Activated gamma-delta T cell treated with Interleukin-2 at 50 U/mL for 16 hours (primary cell): ENCODE results near the gene RBMS3.

Source experiments
- DNase-seq: peaks from one replicate; pipeline ENCODE4 v3.0.0-alpha.2; 2020

RBMS3 gene

DNA sequence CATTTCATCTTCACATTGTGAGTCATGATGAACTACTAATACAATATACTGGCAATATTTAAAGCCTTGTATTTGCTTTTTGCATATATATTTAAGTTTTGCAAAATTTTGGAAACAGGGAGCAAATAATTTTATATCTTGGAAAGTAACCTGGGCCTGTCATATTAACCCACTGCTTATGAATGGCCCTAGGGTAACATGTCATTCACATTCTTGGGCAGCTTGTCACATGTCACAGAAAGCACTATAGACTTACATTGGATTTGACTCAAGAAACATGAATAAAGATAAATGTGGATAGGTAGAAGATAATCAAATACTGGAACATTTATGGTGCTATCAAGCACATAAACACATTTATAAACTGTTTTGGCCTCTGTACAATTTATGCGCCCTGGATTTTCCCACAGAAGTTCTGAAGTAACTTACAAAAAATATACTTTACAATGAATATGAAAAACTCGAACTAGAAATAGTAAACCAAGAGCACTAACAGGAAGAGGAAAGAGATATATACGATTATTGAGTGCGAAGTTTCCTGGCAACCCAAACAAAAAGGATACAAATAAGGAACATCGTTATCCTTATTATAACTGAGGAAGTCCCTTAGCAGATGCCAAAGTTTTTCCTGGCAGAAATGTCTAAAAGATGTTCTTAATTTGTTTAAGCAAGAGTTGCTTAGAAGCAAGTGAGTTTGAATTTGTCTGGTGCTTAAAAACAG lies 257.2 kb downstream of the RBMS3 start:
- DNase-seq: no peak

DNA sequence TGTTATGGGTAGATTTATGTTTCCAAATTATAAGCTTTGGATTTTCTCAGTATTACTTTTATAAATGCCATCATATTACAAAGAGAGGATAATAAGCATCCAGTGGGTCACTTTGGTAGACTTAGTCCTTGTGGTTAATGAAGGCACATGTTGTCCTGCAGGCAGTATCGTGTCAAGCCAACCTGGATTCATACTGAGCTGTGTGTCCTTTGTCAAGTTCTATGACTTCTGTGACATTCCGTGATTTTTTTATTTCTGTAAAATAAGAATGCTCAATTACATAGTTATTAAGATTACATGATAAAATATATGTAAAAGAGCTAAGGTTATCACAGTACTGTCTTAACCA lies 257.7 kb downstream of the RBMS3 start:
- no peak for DNase-seq

DNA sequence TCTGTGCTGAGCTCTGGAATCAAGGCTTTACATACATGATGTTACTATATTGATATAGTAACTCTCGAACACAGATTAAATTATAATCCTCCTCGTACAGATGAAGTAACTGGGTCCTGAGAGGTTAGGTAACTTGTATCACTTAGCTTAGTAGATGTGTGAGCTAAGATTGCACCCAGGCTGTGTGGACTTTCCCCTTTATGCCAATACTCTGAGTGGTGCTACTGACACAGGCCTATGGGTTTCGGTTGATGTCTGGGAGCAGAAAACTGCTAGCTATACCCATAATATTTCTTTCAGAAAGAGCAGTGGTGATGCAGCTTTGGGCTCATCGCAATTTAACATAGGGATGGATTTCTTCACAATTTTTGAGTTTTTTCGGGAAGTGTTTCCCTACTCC lies 259.7 kb downstream of the RBMS3 start:
- DNase-seq: no peak

DNA sequence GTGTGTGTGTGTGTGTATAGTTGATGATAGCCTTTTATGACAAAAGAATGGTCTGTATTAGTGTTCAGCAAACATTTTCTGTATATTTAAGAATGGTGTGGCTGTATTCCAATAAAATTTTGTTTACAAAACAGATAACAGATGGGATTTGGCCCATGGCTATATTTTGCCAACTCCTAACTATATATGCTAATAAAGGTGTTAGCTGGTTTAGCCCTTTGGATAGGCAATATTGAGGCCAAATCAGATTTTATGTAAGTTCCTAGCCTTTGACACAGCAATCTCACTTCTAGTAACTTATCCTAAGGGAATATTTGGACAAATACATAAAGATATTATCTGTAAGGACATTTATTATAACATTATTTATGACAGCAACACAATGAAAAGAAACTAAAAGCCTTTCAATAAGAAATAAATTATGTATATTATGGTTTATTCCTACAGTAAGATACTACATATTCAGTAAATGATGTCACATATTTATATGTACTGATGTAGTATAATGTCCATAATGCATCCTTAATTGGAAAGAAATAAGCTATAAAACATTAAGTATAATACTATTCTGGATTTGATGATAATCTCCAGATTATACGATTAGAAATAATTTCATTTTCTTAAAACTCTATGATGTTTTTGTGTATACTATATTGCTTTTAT lies 264.0 kb downstream of the RBMS3 start:
- DNase-seq: no peak

DNA sequence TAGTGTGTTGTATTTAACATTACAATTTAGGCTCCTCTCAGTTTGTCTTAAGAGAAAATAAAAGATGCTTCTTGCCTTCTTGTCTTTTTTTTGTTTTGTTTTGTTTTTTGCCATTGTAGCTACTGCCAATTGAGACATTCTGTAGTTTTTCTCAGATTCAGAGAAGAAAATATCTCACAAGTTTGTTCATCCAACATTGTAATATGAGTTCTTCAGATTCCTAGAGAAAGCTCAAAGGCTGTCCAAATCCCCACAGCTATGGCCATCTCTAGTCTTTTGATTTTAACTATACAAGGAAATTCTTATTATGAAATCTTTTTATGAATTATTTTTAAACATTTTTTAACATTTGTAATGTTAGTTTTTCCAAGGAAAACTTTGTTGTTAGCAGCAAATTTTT lies 264.7 kb downstream of the RBMS3 start:
- no peak for DNase-seq

DNA sequence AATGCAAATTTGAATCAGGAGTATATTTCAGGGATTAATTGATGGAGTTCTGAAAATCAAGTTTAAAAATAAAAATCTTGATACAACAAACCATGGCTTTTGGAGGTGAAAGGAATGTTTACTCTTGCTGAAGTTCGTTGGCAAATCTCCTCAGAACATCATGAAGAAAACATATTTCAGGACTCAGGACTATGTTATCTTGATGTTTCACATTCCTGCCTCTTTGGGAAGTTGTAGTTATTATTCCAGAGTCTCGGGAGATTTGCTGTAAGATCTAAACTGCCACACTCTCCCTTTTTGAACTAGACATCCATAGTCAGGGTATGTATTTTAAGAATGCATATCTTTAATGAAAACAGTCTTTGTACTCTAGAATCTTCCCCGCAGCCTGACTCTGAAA lies 271.2 kb downstream of the RBMS3 start:
- DNase-seq: no peak

DNA sequence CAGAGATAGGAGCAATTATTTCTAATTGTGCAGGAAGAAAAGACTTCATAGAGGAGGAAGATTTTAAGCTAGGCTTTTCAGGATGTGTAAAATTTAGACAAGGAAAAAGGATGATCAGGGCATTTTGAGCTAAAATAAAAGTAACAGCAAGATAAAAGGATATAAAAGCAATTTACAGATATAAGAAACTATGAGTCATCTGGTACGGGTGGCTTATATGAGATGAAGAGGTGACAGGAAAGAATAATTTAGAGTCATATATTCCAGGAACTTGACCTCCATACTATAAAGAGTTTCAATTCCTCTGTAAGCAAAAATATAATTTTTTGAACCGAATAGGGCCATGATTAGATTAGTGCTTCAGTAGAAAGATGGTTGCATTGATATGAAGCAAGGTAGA lies 273.7 kb downstream of the RBMS3 start:
- no peak for DNase-seq

DNA sequence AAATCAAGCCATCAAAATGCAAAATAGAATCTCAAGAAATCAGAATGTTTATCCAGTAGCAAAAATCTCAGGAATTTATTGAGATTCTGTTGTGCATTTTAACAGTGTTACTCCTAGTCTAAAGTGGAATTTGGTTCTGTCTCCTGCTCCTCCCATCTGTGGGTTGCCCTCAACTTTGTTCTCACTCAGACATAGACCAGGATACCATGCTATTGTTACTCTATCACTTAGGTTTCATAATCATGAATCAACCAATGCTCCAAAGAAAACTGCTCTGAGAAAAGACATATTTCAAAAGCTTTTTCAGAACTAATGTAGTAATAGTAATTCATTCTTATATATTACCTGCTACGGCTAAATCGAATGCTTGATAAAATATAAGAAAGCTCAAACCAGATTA lies 274.7 kb downstream of the RBMS3 start:
- no peak for DNase-seq

DNA sequence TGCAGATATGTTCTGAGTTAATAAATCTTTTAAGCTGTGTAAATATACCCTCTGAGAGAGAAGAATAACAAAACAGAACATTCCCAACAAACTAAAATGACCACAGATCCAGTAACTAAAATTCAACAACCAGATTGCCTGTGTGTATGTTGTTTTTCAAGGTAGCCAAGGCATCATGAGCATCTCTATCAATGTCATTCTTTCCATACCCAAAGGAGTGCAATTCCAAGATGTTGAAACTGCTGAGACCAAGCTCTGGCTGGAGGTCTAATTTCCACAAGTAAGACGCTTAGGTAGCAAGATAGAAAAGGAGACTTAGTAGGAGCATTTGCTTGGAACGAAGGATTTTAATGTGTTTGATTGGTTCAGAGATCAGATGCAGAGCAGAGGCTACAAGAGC lies 276.3 kb downstream of the RBMS3 start:
- no peak for DNase-seq

DNA sequence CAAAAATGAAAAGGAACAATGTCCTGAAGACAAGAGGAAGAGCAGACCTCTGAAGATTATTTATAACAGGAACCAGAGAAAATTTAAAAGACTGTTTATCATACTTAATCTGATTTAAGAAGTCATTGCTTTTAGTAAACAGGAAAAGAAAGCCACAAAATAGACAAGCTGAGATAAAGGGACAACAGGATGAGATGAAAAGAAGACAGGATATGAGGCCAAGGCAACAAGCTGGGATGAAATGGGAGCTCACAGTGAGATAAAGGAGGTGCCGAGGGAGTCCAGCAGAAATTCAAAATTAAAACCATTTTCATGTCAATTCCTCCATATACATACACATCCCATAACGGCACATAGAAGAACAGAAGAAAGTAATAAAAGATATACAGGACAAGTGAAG lies 277.0 kb downstream of the RBMS3 start:
- DNase-seq: no peak

DNA sequence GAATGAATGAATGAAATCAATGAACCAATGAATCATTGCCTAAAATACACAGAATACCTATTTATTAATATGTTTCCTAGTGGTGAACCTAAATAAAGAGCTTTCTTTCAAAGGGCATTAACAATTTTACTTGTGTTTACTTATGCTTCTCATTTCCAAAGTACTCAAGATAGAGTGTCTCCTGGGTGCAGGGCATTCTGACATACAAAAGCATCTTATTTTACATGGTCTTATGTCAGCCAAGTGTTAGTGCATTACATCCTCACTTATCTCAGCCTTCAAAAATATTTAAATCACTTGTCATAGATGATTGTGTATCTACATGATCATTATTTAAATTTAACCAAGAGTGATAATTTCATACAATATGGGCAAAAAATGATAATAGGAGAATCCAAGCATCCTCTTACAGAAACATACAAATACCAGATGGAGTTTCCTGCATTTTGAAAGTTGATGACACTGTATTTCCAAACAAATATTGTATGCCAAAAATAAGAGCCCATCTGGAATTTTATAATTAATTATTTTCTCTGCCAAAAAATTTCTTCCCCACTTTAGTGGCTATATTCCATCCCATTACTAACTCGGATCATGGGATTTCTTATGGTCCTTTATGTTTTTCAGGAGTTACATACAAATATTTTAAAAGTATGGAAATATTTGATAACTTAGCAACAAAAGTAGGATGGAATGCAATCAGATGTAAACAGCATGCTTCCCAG lies 279.0 kb downstream of the RBMS3 start:
- no peak for DNase-seq

DNA sequence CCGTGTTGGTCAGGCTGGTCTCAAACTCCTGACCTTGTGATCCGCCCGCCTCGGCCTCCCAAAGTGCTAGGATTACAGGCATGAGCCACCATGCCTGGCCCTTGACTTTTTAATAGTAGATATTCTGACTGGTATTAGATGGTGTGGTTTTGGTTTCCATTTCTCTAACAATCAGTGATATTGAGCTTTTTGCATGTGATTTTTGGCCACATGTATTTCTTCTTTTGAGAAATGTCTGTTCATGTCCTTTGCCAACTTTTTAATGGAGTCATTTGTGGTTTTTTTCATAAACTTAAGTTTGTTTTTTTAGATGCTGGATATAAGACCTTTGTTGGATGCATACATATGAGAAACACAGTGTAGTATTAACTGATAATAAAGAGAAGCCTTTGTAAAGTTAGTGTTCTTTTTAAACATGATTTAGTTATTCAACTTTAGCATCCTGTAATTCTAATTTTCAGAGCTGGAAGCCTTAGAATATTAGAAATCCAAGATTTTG lies 280.8 kb downstream of the RBMS3 start:
- no peak for DNase-seq

DNA sequence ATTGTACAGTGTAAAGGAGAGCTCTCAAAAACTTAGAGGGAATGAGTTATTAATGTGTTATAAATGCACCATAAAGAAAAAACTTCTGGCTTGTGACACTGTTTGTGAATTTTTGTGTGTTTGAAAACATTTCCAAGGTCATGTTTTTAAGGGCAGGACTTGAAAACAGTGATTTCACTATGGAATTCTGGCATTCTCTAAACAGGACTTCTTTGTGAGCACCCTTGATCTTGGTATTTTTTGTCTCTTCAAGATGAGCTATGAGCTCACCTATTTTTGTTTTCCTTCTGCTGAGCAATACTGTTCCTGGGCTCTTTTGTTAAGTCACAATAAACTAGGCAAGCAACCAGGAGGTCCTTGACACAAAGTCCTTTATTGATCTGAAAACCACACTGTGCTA lies 284.4 kb downstream of the RBMS3 start:
- no peak for DNase-seq

DNA sequence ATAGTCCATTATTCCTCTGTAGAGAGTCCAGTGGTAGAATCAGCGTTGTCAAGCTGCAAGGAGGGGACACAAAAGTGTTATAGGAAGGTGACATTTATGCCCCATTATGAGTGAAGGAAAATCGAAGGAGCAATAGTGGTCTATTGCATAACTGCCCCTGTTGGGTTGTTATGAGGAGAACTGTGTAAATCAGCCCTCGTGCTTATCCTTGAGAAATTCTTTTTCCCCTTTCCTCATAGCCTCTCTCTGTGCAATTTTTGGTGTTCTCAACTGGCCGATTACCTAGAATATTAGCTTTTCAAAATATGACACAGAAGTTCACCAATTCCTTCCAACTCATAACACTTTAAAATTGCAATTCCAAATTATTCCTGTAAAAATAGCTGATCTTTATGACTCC lies 286.6 kb downstream of the RBMS3 start:
- no peak for DNase-seq

DNA sequence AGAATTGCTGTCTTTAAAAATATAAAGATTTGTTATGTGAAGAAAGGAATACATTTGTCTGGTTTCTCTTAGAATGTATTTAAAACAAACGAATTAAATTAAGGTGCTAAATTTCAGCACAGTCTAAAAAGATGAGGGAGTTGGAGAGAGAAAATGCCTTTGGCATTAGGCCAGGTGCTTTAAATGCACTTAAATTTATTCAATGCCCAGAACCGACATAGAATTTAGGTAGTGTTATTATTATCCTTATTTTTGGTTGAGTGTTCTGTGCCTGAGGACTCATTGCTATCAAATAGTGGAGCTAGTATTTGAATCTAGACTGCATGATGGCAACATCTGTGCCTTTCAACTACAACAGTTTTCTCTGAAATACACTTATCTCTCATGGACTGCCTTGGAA lies 287.5 kb downstream of the RBMS3 start:
- no peak for DNase-seq

DNA sequence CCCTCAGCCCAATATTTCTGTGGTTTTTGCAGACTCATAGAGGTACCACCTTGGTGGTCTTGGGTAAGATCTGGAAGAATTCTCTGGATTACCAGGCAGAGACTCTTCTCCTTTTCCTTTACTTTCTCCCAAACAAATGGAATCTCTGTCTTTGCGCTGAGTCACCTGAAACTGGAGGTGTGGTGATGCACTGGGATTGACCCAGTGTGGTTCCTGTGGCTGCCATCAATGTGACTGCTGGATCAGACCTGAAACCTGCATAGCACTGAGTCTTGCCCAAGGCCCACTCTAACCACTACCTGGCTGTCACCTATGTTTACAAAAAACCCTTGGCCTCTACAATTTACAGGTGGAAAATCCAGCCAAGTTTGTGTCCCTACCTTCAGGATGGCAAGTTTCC lies 295.3 kb downstream of the RBMS3 start:
- no peak for DNase-seq

DNA sequence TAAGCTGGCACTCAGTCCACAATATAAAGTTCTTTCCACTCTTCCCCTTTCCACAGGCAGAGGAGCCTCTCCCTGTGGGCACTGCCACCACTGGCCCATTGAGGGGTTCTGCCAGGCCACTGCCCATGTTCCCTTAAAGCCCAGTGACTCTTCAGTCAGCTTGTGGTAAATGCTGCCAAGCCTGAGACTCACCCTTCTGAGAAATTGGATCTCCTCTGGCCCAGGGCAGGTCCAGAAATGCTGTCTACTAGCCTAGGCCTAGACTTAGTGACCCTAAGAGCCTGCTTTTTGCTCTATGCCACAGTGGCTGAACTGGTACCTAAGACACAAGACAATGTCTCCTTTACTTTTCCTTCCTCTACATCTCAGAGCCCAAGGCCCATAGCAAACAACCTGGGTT lies 295.8 kb downstream of the RBMS3 start:
- no peak for DNase-seq

DNA sequence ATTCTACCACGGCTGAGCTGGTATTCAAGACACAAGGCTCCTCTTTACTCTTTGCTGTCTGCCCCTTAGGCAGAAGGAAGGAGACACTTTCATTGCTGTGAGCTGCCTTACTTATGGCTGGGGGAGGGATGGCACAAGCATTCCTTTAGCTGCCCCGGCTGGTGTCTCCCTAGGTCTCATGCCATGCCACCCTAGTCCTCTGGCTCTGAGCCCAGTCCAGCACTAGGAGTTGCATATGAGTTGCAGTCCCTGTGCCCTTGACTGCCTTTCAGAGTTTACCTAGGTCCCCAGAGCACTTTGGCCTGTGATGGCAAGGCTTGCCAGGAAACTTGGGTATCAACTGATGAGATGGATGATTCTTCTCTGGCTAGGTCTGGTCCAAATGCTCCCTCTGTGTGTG lies 296.4 kb downstream of the RBMS3 start:
- DNase-seq: no peak

DNA sequence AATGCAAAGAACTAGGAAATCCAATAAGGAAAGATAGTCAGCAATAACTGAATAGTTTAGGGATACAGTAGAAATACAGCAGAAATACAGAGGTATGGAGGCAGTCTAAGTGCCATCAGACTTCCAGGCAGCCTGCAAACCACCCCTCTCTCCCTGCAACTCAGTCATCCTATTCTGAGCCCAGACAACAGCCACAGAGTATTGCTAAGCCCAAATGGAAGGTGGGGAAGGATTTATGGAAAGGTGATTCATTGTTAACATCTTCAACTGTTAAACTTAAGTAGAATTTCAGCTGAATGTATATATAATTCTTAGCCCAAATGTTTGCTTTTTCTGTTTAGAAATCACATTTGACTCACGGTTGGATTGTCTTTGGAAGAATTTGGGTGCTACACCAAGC lies 300.4 kb downstream of the RBMS3 start:
- no peak for DNase-seq

DNA sequence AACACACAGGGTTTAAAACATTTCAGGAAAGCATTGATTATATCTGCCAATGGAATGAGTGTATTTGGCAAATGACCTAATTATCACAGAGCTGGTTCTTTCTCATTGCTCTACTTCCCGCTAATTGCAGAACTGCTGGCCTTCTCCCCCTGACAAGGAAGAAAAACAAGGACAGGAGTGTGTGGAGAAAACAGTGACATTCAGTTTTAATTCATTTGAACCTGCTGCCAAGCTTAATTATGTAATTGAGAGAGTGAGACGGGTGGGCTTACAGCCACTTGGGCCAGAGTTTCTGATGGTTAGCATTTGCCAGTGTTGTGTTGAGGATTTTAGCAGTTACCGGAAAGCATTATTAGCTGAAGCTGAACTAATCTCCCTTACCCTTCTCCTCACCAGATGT lies 301.4 kb downstream of the RBMS3 start:
- no peak for DNase-seq

DNA sequence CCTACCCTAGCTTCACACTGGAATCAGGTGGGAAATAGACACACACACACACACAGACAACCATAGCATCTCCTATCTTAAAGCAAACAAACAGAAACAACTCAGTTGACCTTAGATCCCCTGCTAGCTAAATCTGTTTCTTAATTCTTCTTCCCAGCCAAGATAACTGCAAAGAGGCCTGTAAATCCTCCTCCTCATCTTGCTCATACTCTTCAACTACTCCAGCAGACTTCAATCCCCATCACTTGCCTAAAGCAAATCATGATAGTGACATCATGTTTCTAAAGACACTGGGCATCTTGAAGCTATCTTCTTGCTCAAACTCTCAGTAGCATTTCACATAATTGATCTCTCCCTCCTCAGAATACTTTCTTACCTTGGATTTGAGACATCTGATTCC lies 303.0 kb downstream of the RBMS3 start:
- DNase-seq: no peak

DNA sequence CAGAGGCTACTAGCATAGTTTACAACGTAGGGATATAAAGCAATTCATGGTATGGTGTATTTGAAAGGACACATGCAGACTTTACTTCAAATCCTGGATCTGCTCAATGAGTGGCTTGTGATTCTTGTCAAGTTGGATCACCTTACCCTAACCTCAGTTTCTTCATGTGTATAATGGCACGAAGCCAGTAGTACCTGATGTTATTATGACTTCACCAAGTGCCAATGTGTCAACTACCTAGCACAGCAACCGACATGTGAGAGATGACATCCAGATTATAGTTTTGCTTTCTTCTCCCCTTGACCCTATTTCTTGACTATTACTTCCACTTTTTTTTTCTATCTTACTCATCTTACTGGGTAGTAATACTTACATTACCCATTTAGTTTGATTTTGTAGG lies 304.5 kb downstream of the RBMS3 start:
- no peak for DNase-seq

DNA sequence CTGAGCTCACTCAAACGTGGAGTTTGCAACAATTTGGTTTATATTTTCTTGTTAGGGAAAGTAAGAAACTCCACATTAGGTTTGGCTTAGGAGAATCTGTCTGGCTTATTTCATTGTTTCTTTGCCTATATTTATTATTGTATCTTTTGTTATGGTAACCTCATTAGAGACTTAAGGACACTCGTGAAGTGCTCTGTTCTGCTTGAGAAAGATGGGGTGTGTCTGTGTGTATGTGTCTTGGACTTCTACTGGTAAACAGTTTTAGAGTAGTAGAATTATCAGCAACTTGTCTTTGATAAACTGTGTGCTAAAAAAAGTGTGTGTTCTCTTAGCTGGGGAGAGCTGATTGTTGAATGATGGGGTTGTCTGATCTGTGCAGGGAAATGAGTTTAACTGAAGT lies 306.5 kb downstream of the RBMS3 start:
- DNase-seq: no peak

DNA sequence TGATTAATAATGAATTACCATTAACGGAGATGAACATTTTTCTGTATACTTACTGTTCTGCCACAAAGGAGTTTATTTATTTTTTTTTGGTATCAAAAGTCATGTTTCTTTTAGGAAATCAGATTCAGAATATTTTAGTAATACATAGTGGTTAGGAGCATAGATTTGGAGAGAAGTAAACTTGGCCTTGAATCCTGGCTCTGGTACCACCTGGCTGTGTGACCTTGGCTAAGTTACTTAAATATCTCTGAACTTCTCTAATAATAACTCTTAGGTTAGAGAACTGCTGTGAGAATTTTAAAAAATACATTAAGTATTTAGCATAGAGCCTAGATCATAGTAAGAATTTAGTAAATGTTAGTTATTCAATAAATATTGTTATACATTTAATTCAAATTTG lies 309.1 kb downstream of the RBMS3 start:
- no peak for DNase-seq
